ENCODE measurements around the gene PHEX.

PHEX gene

DNA sequence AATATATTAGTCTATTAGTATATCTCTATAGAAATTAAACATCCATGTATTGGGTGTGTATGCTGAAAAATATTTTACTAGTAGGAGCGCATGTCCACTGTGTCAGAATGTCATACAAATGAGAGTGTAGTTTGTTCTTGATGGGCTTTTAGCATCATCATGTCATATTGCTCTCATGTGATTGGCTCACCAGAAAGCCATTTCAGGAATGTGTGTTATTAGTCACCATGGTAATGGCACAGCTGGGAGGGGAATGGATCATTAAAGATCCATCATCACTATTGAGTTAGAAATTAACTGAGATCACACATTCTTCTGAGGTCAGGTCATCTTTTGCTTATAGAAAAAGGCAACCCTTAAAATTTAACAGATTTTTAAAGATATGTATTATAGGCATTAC lies 77.3 kb downstream of the PHEX start:
- DNase-seq (ENCODE audit: low read depth), result no peak

- DNase-seq (ENCODE audit: low read depth), result no peak
Measured at GRCh38 chrX:22110729-22111494, 78.8 kb downstream of the PHEX start.

GRCh38 chrX:22116605-22117546 lies 84.8 kb downstream of the PHEX start:
- no peak for DNase-seq (ENCODE audit: low read depth)

GRCh38 chrX:22117633-22118032 lies 85.5 kb downstream of the PHEX start:
- no peak for DNase-seq (ENCODE audit: low read depth)

GRCh38 chrX:22118161-22118830 lies 86.2 kb downstream of the PHEX start:
- DNase-seq (ENCODE audit: low read depth), result no peak

GRCh38 chrX:22121161-22121560 lies 89.0 kb downstream of the PHEX start:
- no peak for DNase-seq (ENCODE audit: low read depth)

GRCh38 chrX:22122510-22122909 lies 90.4 kb downstream of the PHEX start:
- no peak for DNase-seq (ENCODE audit: low read depth)

DNA sequence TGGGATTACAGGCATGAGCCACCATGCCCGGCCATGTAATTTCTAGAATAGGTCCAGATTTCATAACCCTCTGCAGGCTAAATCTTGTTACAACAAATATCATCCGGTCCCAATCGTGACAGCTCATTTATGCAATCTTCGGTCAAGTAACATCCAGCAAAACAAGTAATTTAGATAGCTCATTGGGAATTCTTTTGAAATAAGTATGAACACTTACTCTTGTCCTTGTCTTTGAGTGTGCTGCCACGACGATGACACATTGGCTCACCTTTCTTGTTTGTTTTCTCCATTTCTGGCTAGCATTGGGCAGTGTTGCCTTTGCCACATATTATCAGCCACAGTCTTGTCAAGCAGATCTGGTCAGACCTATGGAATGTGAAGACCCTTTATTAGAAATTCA lies 92.0 kb downstream of the PHEX start:
- no peak for DNase-seq (ENCODE audit: low read depth)

GRCh38 chrX:22125481-22125880 lies 93.4 kb downstream of the PHEX start:
- DNase-seq (ENCODE audit: low read depth), result no peak

DNA sequence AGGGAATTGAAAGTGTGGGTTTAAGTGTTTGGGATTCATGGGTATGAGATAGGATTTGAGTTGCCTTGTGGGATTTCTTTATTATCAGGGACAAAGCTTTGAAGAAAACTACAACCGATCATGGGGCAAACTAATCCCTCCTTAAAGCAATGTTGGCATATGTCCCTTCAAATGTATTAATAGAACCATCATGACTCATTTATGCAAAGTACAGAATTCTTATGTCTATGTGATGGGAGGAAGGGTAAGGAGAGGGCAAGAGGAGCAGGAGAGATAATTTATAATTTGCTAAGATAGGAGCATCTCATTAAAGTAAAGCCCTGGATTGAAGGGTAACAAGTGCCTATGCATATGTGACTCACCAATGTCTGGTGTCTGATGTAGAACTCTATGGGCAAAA lies 94.2 kb downstream of the PHEX start:
- DNase-seq (ENCODE audit: low read depth), result no peak

GRCh38 chrX:22128961-22129360 lies 96.8 kb downstream of the PHEX start:
- DNase-seq (ENCODE audit: low read depth), result no peak

- DNase-seq (ENCODE audit: low read depth), result no peak
Measured at GRCh38 chrX:22134681-22135080, 102.6 kb downstream of the PHEX start.

- no peak for DNase-seq (ENCODE audit: low read depth)
Measured at GRCh38 chrX:22135171-22135711, 103.1 kb downstream of the PHEX start.

- no peak for DNase-seq (ENCODE audit: low read depth)
Measured at GRCh38 chrX:22135994-22136684, 104.0 kb downstream of the PHEX start.

- no peak for DNase-seq (ENCODE audit: low read depth)
Measured at GRCh38 chrX:22136711-22137110, 104.6 kb downstream of the PHEX start.

GRCh38 chrX:22139822-22140221 lies 107.7 kb downstream of the PHEX start:
- DNase-seq (ENCODE audit: low read depth), result no peak

DNA sequence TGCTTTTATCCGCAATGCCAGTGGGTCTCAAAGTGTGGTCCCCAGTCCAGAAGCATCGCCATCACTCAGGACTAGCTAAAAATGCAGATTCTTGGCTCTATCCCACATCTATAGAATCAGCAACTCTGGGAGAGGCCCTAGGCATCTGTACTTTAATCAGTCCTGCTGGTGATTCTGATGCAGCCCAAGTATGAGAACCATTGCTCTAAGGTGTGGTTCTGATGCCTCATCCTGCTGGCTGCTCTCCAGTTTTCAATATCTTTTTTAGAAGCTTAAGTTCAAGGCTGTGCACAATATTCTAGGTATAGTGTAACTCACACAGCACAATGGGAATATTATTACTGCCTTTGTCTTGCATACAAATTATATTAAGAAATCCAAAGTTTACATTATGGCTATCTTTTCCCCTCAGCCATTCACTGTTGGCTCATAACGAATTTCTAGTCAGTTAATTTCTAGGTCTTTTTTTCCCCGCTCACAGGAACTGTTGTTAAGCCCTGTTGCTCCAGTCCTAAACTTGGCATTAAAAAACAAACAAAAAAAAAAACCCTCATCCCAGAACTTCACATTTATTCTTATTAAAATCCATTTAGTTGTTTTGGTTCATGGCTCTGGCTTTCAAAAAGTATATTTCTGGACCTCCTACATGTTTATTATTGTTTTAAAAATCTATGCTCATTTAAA lies 109.1 kb downstream of the PHEX start:
- no peak for DNase-seq (ENCODE audit: low read depth)

- no peak for DNase-seq (ENCODE audit: low read depth)
Measured at GRCh38 chrX:22147214-22147613, 115.1 kb downstream of the PHEX start.

DNA sequence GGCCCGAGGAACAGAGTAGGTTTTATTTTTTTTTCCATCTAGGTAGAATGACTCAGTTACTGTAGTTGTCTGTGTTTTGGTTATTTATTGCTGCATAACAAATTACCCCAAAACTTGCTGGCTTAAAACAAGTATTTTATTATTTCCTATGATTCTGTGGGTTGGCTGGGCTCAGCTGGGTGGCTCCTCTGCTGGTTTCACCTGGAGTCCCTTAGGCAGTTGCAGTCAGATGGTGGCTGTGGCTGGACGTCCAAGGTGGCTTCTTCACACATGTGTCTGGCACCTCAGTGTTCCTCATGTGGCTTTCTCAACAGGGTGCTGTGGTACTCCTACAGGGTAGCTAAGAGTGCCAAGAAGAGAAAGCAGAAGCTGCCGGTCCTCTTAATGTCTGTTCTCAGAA lies 115.8 kb downstream of the PHEX start:
- DNase-seq (ENCODE audit: low read depth), result no peak

- DNase-seq (ENCODE audit: low read depth), result no peak
Measured at GRCh38 chrX:22148565-22148964, 116.4 kb downstream of the PHEX start.

- no peak for DNase-seq (ENCODE audit: low read depth)
Measured at GRCh38 chrX:22150371-22150770, 118.2 kb downstream of the PHEX start.

Data from activated T-helper 1 cell treated with Interleukin-2 at 50 U/mL for 16 hours (primary cell).